Measurements from ENCODE around the gene CFAP20. TPM values are rescaled to one million over a fixed set of nuclear protein-coding genes. Genes with fewer than 3 reads are reported as not detected.

CFAP20 gene
- total RNA-seq, 1 donor from 2014 or later = 34.5 TPM

- Histone ChIP-seq H3K27me3 (ENCODE audit: low read depth) (no peaks in the 10 kb centered on the region), H3K4me3 (no peak overlapping the region), H3K9me3 (replicated peaks) (no peaks in the 10 kb centered on the region), H3K27ac (replicated peaks) (no peak overlapping the region), H3K36me3 (peaks cover 61% of the 10 kb centered on the region), H3K4me1 (no peaks in the 10 kb centered on the region)
- DNase-seq = no peak
- intact Hi-C loops (cut with micrococcal nuclease) = no loop called here
- TF ChIP-seq CTCF (IDR thresholded peaks at IDR 0.05; ENCODE audit: borderline replicate concordance) = no peak
Observed at GRCh38 chr16:58158725-58159124, 29.5 kb upstream of the CFAP20 start.

- TF ChIP-seq CTCF (IDR thresholded peaks at IDR 0.05; ENCODE audit: borderline replicate concordance) = no peak
- Histone ChIP-seq H3K9me3 (replicated peaks) (no peaks in the 10 kb centered on the region), H3K4me1 (no peaks in the 10 kb centered on the region), H3K4me3 (no peak overlapping the region), H3K27ac (replicated peaks) (no peak overlapping the region), H3K36me3 (peaks cover 55% of the 10 kb centered on the region), H3K27me3 (ENCODE audit: low read depth) (no peaks in the 10 kb centered on the region)
- no peak for DNase-seq
- intact Hi-C loops (cut with micrococcal nuclease) = no loop called here
Observed at GRCh38 chr16:58157951-58158540, 28.9 kb upstream of the CFAP20 start.

GRCh38 chr16:58157239-58157638 is 28.1 kb upstream of the CFAP20 start:
- Histone ChIP-seq H3K27me3 (ENCODE audit: low read depth) (no peaks in the 10 kb centered on the region), H3K4me3 (no peak overlapping the region), H3K4me1 (no peaks in the 10 kb centered on the region), H3K9me3 (replicated peaks) (no peaks in the 10 kb centered on the region), H3K36me3 (peaks cover 47% of the 10 kb centered on the region), H3K27ac (replicated peaks) (no peak overlapping the region)
- TF ChIP-seq CTCF (IDR thresholded peaks at IDR 0.05; ENCODE audit: borderline replicate concordance) = no peak
- DNase-seq = no peak
- intact Hi-C loops (cut with micrococcal nuclease) = no loop called here

DNA sequence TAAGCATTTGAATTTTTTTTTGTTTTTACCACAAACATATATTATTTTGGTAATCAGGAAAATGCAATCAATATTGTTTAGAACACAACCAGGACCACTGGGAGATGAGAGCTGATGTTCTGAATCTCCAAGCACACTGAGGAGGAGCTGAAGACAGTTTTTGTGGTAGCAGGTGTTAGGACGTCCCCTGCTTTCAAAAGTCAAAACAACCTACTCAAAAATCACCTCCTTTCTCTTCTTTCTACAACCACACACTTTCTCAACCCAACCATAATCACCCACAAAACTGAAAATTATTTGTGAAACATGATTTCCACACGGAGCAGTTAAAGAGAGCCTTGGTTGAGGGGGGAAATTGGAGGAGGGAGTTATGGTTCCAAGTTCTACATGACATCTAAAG is 26.7 kb upstream of the CFAP20 start:
- DNase-seq = no peak
- Histone ChIP-seq H3K36me3 (peaks cover 35% of the 10 kb centered on the region), H3K4me1 (no peaks in the 10 kb centered on the region), H3K9me3 (replicated peaks) (no peaks in the 10 kb centered on the region), H3K4me3 (no peak overlapping the region), H3K27me3 (ENCODE audit: low read depth) (no peaks in the 10 kb centered on the region), H3K27ac (replicated peaks) (no peak overlapping the region)
- intact Hi-C loops (cut with micrococcal nuclease) = no loop called here
- TF ChIP-seq CTCF (IDR thresholded peaks at IDR 0.05; ENCODE audit: borderline replicate concordance) = no peak

DNA sequence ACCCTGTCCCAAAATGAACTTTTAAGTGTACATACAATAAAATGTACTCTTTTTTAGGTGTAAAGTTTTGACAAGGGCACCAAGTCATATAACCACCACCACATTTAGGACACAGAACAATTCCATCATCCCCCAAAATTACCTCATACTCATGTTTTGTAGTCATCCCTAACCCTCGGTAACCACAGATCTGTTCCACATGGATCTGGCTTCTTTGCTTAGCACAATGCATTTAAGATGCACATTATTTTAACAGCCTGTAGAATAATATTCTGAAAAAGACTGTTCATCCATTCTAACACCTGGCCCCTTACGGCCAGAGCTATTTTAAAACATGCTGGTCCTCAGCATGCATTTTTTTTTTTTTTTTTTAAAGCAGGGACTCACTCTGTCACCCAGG is 25.2 kb upstream of the CFAP20 start:
- no peaks in the 10 kb centered on the region for H3K27me3 ChIP-seq (ENCODE audit: low read depth)
- H3K9me3 ChIP-seq (replicated peaks) = no peaks in the 10 kb centered on the region
- intact Hi-C loops (cut with micrococcal nuclease) = no loop called here
- no peak overlapping the region for H3K27ac ChIP-seq (replicated peaks)
- H3K36me3 ChIP-seq = peaks cover 20% of the 10 kb centered on the region
- H3K4me1 ChIP-seq = no peaks in the 10 kb centered on the region
- no peak overlapping the region for H3K4me3 ChIP-seq
- TF ChIP-seq CTCF (IDR thresholded peaks at IDR 0.05; ENCODE audit: borderline replicate concordance) = no peak
- DNase-seq = no peak
